Peyer's patch (tissue), 4 donors: Measurements from ENCODE around the gene ZNF324. TPM values are rescaled to one million over a fixed set of nuclear protein-coding genes. Genes with fewer than 3 reads are reported as not detected.
A peak's percentile ranks its signal among the peaks of the same experiment; 100 is the strongest.

Experiments
- DNase-seq, 3 donors: peaks; one replicate each; pipeline ENCODE4 v3.0.0-alpha.2; 2017 to 2019
- H3K27ac ChIP-seq, 4 donors: fragments of 200-600 bp; sonication (generic); one replicate each; pipeline ENCODE4 v1.5.1; 2016 to 2019
- H3K27me3 ChIP-seq, 2 donors: fragments of 200-600 bp; sonication (generic); one replicate each; pipeline ENCODE4 v1.5.1; 2019
- H3K36me3 ChIP-seq, 3 donors: fragments of 200-600 bp; sonication (generic); one replicate each; pipeline ENCODE4 v1.5.1; 2016 to 2019
- H3K4me1 ChIP-seq, 4 donors: fragments of 200-600 bp; sonication (generic); one replicate each; pipeline ENCODE4 v1.5.1; 2016 to 2019
- H3K4me3 ChIP-seq, 4 donors: fragments of 200-600 bp; sonication (generic); 1 replicate in 3 of 4; 2 replicates in 1 of 4; pipeline ENCODE4 v1.5.1; 2016 to 2019; ENCODE audit warnings: mild to moderate bottlenecking in 1 of 4
- H3K9me3 ChIP-seq, 4 donors: fragments of 200-600 bp; sonication (generic); one replicate each; pipeline ENCODE4 v1.5.1; 2016 to 2019; ENCODE audit warnings: mild to moderate bottlenecking in 1 of 4
- CTCF ChIP-seq, 6 experiments: fragments of 450-650 bp in 4 of 6; fragments of 200-600 bp in 2 of 6; sonication (generic) in 1 of 6; IDR thresholded peaks; one replicate each; pipeline ENCODE4 v1.5.1; 2017 to 2019; ENCODE audit warnings: antibody characterized with exemption in 6 of 6, mild to moderate bottlenecking in 3 of 6, moderate library complexity in 1 of 6
- POLR2A ChIP-seq, 2 donors: fragments of 450-650 bp; IDR thresholded peaks; one replicate each; pipeline ENCODE4 v1.5.1; 2017; ENCODE audit warnings: antibody characterized with exemption in 2 of 2, mild to moderate bottlenecking in 2 of 2, moderate library complexity in 2 of 2
- total RNA-seq, 4 donors: library from RNA; depleted of rRNA; stranded (reverse); fragments of >200 nt; gene quantifications; one replicate each; pipeline ENCODE4 v1.1.0, GENCODE V29; 2016

ZNF324 gene
- total RNA-seq, 4 donors from 2014 or later, result 12.4 to 31.2 (median 22.7) TPM

DNA sequence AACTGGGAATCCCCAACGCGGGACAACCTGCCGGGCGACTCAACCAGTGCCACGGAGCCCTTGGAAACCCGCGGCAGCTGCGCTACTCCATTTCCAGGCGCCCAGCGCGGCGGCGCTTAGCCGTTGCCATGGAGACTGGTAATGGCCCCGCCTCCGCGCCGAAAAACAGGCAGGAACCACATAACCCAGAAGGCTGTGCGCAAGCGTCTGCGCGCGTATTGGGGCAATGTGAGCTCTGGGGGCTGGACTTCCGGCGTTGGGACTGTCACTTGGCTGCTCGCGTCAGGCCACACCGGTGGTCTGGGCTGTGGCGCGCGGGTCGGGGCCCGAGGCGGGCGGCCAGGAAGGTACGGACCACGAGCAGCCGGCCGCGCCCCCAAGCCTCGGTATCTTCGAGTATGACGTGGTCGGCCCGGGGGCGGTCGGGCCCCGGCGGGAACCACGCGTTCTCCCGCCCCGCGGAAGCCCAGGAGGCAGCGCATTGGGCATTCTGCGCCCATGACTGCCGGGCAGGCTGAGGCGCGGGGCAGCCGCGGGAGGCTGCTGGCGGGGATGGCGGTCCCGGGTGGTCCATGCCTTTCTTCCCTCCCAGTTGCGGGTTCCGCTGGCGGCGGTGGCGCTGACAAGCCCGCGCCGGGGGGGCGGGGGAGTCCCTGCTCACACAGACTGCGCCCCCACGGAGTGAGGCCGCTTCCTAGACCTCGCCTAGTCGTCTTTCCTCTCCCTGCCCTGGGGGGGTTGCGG lies 15.3 kb upstream of the ZNF324 start, which contains the start of gene ZNF324B:
TSS of gene ZNF324B (plus strand) at position 265 of the 744 bp plus-strand sequence. CDS start 2,080 bp downstream, outside the sequence.
- peak; percentile 97 to 98 (median 97) for DNase-seq
- Histone ChIP-seq H3K27me3 (no peaks in the 10 kb centered on the region), H3K27ac (peak within 1 kb of the TSS; percentile 48 to 77 (median 58)), H3K9me3 (peaks cover 0 to 9% (median 0%) of the 10 kb centered on the region in 4 donors), H3K4me1 (peaks cover 0 to 8% (median 0%) of the 10 kb centered on the region in 4 donors), H3K36me3 (peaks cover 0 to 5% (median 0%) of the 10 kb centered on the region in 3 donors), H3K4me3 (peak within 1 kb of the TSS; percentile 79 to 93 (median 88))
- TF ChIP-seq POLR2A (IDR thresholded peaks at IDR 0.05), result peak in 1 of 2 donors; percentile 46
- TF ChIP-seq CTCF (IDR thresholded peaks at IDR 0.05), result no peak

GRCh38 chr19:58453743-58454142 lies 13.1 kb upstream of the ZNF324 start:
- no peaks in the 10 kb centered on the region for H3K27me3 ChIP-seq
- DNase-seq, result no peak
- H3K4me1 ChIP-seq, result peaks cover 0 to 8% (median 0%) of the 10 kb centered on the region in 4 donors
- TF ChIP-seq CTCF (IDR thresholded peaks at IDR 0.05) (no peak), POLR2A (IDR thresholded peaks at IDR 0.05) (no peak)
- peaks cover 0 to 6% (median 0%) of the 10 kb centered on the region in 4 donors for H3K9me3 ChIP-seq
- peaks cover 0 to 18% (median 0%) of the 10 kb centered on the region in 3 donors for H3K36me3 ChIP-seq
- no peak overlapping the region for H3K4me3 ChIP-seq
- no peak overlapping the region for H3K27ac ChIP-seq

- Histone ChIP-seq H3K36me3 (peaks cover 0 to 18% (median 0%) of the 10 kb centered on the region in 3 donors), H3K4me3 (no peak overlapping the region), H3K4me1 (peaks cover 0 to 8% (median 0%) of the 10 kb centered on the region in 4 donors), H3K9me3 (no peaks in the 10 kb centered on the region), H3K27ac (no peak overlapping the region), H3K27me3 (no peaks in the 10 kb centered on the region)
- TF ChIP-seq CTCF (IDR thresholded peaks at IDR 0.05) (no peak), POLR2A (IDR thresholded peaks at IDR 0.05) (no peak)
- no peak for DNase-seq
Observed at GRCh38 chr19:58455306-58455705, 11.6 kb upstream of the ZNF324 start.

GRCh38 chr19:58456111-58456510 lies 10.8 kb upstream of the ZNF324 start:
- Histone ChIP-seq H3K4me3 (no peak overlapping the region), H3K36me3 (peaks cover 0 to 18% (median 0%) of the 10 kb centered on the region in 3 donors), H3K4me1 (peaks cover 0 to 1% (median 0%) of the 10 kb centered on the region in 4 donors), H3K27me3 (no peaks in the 10 kb centered on the region), H3K27ac (no peak overlapping the region), H3K9me3 (no peaks in the 10 kb centered on the region)
- TF ChIP-seq CTCF (IDR thresholded peaks at IDR 0.05), result no peak
- no peak for TF ChIP-seq POLR2A (IDR thresholded peaks at IDR 0.05)
- DNase-seq, result no peak

DNA sequence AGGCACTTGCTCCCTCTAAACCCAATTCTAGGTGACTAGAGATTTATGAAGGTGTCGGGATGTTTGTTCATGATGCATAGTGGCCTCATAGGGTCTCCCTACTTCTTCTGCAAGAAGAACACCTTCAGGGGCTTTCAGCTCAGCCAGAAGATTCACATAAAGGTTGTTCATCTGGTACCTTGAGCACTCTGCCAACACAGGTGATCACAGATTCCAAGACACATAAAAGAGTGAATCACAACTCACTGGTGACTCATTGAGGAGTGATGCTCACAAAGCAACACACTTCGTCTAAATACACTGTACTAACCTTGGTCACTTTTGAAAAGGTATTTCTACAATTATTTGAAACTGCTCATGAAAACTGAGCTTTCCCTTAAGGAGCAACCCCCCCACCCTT lies 6.8 kb upstream of the ZNF324 start:
- Histone ChIP-seq H3K27ac (no peak overlapping the region), H3K4me3 (no peak overlapping the region), H3K27me3 (no peaks in the 10 kb centered on the region), H3K9me3 (no peaks in the 10 kb centered on the region), H3K36me3 (peaks cover 0 to 18% (median 0%) of the 10 kb centered on the region in 3 donors), H3K4me1 (no peaks in the 10 kb centered on the region)
- TF ChIP-seq CTCF (IDR thresholded peaks at IDR 0.05) (no peak), POLR2A (IDR thresholded peaks at IDR 0.05) (no peak)
- DNase-seq, result no peak
